ENCODE measurements around the gene WWOX.

The WWOX gene

GRCh38 chr16:78936060-78936459 lies 836.6 kb downstream of the WWOX start:
- no peak for DNase-seq

DNA sequence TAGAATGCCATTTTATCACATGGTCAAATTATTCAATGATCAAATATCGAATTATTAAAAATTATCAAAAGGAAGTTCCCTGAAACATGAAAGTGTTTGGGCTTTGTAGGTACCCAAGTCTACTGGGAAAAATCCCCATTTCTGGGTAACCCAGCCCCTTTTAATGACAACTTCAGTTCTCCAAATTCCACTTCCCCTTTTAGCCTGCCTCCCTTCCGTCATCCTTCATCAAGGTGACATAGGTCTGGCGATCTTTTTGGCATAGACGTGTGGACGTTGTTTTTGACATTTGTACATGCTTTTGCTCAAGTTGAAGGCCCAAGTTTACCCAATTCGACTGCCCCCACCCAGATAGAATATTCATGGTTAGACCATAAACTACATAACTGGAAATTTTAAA lies 840.1 kb downstream of the WWOX start:
- DNase-seq = no peak

GRCh38 chr16:78942625-78943245 lies 843.3 kb downstream of the WWOX start:
- no peak for DNase-seq

- DNase-seq = no peak
These were observed 845.9 kb downstream of the WWOX start for GRCh38 chr16:78945336-78945735.

DNA sequence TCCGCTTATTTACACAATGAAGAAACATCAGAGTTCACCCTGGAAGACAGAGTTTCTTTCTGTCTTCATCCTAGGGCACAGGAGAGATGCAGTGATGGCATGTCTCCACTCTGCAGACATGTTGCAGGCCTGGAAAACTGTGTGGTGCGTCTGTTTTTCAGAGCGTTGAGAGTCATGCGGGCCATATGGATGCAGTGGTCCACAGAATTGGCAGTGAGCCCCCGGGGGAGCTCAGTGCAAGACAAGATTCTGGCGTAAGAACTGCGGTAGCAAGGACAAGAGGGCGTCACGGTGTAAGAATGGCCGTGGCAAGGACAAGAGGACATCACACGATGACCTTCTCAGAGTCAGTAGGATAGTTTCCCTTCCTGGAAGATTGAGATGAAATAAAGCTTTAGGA lies 847.1 kb downstream of the WWOX start:
- DNase-seq = no peak

GRCh38 chr16:78950768-78951167 lies 851.3 kb downstream of the WWOX start:
- DNase-seq = no peak

- no peak for DNase-seq
These were observed 853.2 kb downstream of the WWOX start for GRCh38 chr16:78952630-78953029.

- DNase-seq = no peak
These were observed 854.1 kb downstream of the WWOX start for GRCh38 chr16:78953526-78953925.

DNA sequence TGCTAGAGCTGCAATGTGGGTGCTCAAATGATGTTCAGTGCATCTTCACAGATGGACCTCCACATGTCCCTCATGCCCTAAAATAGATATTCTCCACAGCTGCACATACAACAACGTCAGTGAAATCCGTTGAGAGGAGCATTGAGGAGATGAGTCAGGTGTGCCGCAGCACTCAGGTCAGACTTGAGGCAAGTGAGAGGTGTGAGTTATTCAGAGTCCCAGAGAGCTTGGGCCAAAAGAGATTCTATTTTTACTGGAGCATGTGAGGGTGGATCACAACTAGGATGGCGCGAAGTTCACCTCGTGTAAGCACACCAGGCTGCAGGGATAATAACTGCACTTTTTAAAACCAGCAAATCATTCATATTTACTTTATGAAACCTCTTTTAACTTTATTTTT lies 855.8 kb downstream of the WWOX start:
- DNase-seq = no peak

- no peak for DNase-seq
These were observed 857.4 kb downstream of the WWOX start for GRCh38 chr16:78956859-78957258.

DNA sequence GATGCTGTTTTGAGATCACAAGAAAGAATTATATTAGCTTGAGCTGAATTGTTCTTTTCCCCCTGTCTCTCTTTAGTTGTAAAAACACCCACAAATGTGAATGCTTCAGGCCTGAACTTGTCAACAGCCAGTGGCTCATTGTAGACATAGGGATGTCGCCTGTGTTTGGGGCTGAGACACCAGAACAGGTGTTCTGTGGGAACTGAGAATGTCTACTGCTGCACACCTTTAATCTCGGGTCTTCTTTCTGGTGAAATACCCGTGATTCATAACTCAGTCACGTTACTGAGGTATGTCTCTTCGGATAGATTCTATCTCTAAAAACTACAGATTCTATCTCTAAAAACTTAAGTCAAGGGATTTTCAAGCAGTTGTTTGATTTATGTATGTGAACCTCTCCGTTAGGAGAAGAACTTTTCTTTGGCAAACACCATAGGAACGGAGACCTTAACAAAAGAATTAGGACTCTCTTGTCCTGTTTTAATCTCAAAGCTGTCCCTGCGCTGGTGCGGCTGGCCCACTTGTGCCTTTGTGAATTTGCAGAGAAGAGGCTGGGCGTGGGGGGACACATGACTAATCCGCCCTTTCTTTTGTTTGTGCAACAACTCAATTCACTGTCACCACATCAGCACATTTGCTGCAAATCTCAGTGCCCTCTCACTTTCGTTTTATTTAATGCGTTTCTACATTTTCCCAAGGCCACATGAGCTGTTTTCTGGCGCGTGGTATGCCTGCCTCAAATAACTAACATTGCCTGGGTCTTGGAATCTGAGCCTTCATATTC lies 858.1 kb downstream of the WWOX start:
- no peak for DNase-seq

DNA sequence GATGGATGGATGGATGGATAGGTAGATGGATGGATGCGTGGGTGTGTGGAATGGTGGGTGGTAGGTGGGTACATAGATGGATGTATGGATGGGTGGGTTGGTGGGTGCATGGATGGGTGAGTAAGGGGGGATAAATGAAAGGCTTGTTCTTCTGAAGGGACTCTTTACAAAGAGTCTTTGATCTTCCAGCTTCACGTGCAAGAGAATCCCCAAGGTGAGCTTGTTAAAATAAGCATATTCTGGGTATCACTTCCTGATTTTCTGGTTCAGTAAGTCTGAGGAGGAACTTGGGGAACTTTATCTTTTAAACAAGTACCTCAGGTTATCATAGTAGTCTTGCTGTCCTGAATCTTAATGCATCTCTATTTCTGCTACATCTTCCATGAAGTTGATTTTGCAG lies 862.0 kb downstream of the WWOX start:
- no peak for DNase-seq

GRCh38 chr16:78962457-78962929 lies 863.0 kb downstream of the WWOX start:
- DNase-seq = no peak

DNA sequence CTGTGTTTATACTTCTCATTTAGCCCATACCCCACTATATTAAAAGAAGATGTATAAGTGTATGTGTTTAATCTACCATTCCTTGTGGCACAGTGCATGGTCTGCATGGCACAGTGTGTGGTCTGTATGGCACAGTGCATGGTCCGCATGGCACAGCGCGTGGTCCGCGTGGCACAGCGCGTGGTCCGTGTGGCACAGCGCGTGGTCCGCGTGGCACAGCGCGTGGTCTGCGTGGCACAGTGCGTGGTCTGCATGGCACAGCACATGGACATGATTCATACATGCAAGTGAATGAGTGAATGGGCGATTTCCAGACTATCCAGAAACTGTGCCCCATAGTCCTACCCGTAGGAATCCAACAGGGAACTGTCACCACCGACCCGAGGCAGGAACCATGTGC lies 868.5 kb downstream of the WWOX start:
- DNase-seq = no peak

DNA sequence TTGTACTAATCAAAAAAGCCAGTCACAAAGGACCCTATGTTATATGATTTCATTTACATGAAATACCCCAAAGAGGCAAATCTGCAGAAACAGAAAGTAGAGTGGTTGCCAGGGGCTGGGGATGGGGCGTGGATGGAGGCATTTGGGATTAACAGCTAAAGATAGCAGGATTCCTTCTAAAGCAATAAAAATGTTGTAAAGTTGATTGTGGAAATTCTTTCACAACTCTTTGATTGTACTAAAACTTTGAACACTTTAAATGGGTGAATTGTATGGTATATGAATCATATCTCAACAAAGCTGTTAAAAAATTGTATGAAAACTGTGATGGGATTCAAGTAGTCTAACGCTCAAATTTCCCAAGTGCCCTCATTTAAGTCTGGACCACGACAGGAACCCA lies 870.3 kb downstream of the WWOX start:
- no peak for DNase-seq

DNA sequence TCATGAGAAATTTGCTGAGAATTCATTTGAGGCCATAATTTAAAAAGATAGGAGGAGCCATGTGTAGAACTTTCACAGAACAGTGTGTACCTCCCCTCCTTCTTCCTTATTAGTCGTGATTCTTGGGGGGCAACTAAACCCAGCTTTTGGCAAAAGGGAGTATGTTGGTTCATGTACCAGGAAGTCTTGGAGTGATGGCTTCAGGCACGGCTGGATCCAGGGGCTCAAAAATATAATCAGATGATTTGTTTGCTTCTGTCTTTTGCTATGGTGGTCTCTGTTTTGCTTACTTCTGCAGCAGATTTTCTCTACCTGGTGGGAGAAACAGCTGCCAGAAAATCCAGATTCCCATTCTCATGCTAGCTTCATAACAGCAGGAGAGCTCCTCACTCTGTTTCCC lies 871.2 kb downstream of the WWOX start:
- no peak for DNase-seq

GRCh38 chr16:78972006-78972405 lies 872.6 kb downstream of the WWOX start:
- no peak for DNase-seq

GRCh38 chr16:78972986-78973385 lies 873.5 kb downstream of the WWOX start:
- no peak for DNase-seq

GRCh38 chr16:78976212-78976611 lies 876.8 kb downstream of the WWOX start:
- no peak for DNase-seq

GRCh38 chr16:78980825-78981224 lies 881.4 kb downstream of the WWOX start:
- DNase-seq = no peak

GRCh38 chr16:78982096-78982744 lies 882.8 kb downstream of the WWOX start:
- no peak for DNase-seq

GRCh38 chr16:78984324-78984723 lies 884.9 kb downstream of the WWOX start:
- no peak for DNase-seq

- no peak for DNase-seq
These were observed 885.5 kb downstream of the WWOX start for GRCh38 chr16:78984887-78985464.
